SK-N-DZ (cell line): ENCODE data around the gene CCDC85A.

ENCODE experiments used
- DNase-seq: peaks from one replicate; pipeline ENCODE4 v3.0.0-alpha.2; 2015; ENCODE audit warnings: low spot score

Gene CCDC85A

GRCh38 chr2:56297671-56298070, 113.9 kb downstream of the CCDC85A start:
- DNase-seq = no peak

- no peak for DNase-seq
Observed at GRCh38 chr2:56299171-56299691, 115.4 kb downstream of the CCDC85A start.

DNA sequence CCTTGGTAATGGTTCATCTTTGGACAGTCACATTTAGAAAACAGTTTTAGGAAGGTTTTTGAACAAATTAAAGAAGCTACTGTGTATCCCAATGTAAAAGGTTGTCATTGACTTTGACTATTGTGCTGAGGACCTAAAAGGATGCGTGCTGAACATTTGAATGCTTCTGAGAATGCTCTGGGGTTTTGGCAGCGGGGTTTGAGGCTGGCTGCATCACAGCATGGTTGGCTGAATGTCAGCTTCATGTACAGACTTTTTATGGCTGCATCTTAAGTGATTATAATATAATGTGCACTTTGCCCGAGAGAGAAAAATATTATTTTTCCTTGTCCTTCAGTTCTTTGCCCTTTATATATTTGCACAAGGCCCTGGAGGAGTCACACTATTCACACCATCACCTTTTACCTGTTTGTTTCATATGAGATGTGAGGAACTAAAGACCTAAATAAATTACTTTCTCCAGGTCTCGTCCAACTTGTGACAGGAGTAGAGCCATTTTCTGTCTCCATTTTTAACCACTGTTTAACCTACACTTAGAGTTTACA, 125.9 kb downstream of the CCDC85A start:
- DNase-seq = no peak

GRCh38 chr2:56313500-56313921, 129.7 kb downstream of the CCDC85A start:
- no peak for DNase-seq

DNA sequence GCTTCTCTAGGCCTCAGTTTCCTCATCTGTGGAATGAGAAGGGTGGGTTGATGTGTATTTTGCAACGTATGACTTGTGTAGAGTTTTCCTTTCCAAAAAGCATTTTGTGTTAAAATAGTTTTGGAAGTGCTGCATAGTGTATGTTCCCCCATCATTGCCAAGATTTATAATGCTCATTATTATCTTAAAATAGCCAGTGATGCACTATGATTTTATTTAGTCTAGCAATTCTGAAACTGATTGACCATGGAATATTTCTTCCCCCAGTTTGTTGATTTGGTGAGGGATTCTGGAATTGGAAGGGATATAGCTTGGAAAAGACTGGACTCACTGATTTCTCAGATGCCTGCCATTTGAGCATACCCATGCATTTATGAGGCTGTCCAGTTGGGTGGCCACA, 130.6 kb downstream of the CCDC85A start:
- DNase-seq = no peak

- no peak for DNase-seq
Observed at GRCh38 chr2:56314796-56315195, 131.0 kb downstream of the CCDC85A start.

DNA sequence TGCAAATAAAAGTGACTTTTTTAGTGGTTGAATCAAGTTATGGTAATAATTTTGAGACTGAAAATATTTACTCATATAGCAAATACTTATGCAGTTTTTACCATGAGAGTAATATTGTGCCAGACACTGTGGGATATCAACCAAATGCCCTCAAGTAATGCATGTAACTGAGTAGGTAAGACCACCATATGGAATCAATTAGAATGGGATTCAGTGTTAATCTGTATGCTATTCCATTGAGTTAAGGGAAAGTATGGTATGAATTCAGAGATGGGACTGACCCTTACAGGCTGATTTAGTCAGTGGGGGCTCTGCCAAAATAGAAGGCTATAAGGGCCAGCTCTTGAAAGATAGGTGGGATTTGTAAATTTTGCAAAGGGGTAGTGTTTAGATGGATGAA, 131.6 kb downstream of the CCDC85A start:
- no peak for DNase-seq

- DNase-seq = no peak
Observed at GRCh38 chr2:56316011-56316410, 132.2 kb downstream of the CCDC85A start.

DNA sequence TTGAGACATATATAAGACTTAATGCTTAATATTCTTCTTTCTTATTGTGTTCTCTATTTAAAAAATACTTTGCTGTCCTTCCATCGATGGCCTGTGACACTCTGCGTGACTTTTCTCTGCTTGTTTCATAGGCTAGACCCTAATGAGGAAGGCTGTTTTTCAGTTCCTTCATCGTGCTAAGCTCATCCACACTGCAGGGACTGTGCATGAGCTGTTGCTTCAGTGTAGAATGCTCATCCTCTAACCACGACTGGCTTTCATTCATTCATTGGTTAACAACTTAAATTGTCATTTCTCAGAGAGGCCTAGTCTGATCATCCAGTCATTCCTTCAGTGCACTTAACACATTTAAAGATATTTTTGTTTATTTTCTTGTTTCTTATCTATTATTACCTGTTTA, 134.4 kb downstream of the CCDC85A start:
- no peak for DNase-seq

DNA sequence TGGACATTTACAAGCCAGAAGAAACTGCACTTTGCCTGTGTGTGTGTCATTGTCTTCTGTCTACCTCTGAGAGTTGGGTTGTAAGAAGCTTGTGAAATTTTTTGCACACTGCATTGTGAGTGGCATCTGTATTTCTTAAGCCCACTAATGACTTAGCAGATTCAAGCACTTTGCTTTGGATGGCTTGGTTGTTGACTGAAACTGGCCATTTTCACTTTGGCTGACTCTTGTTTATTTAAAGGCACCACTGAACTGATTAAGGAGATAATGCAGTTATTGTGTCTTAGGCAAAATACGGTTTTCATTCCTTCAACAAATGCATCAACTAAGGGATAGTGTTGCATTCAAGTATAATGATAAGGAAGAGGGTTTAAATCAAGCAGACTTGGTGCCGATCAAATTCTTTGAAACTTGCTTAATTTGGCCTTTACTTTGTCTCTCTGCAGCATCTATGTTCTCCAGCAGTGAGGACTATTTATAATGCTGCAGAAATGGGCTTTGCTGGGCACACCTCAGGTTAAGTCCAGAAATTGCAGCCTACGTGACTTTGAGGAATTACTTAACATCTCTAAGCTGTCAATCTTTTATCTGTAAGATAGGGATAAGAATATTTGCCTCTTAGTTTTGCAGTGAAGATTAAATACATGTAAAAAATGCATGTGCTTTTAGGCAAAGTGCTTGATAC, 142.0 kb downstream of the CCDC85A start:
- no peak for DNase-seq

DNA sequence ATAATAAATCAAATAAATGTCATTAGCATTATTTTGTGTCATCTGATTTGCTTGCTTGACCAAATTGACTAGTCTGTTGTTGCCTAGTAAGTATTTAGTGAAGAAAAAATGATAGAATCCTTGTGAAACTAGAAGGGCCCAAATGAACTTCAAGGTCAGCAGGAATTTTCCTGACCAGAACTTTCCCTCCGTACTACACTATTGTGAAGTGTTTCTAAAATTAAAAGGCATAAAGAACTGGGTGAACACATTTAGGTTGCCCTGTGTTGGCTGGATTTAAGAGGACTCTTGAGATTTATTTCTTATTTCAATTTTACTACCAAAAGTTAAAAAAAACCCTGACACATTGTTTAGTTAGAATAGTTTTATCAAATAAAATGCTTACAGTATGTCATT, 142.6 kb downstream of the CCDC85A start:
- no peak for DNase-seq

- no peak for DNase-seq
Observed at GRCh38 chr2:56331810-56332209, 148.0 kb downstream of the CCDC85A start.

DNA sequence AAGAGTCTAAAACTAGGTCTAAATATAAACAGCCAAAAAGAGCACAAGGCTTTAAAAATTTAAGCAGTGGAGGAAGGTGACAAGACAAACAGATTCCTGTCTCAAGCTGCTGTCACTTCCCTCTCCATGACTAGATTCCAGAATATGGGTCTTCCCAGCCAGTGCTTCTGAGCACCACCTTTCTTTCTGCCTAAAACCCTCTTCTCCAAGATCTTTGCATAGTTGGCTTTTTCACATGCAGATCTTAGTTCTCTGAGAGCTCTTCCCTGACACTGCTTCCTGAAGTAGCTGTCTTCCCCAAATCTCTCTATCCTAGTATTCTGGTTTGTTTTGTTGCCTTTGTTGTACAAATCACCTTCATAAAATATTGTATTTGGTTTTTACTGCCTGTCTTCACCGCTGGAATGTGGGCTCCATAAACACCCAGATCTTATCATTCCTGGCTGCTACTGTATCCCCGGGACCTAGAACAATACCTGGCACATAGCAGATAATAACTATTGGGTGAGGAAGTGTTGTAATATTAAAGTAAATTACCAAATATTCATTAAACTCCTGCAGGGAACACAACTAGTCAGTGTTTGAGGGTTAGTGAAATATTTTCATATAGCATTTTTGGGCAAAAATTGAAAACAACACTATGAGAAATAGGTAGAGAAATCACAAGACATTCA, 150.2 kb downstream of the CCDC85A start:
- DNase-seq = no peak

- DNase-seq = no peak
Observed at GRCh38 chr2:56334622-56335021, 150.8 kb downstream of the CCDC85A start.

GRCh38 chr2:56335101-56335500, 151.3 kb downstream of the CCDC85A start:
- DNase-seq = no peak

GRCh38 chr2:56337342-56337741, 153.6 kb downstream of the CCDC85A start:
- no peak for DNase-seq

DNA sequence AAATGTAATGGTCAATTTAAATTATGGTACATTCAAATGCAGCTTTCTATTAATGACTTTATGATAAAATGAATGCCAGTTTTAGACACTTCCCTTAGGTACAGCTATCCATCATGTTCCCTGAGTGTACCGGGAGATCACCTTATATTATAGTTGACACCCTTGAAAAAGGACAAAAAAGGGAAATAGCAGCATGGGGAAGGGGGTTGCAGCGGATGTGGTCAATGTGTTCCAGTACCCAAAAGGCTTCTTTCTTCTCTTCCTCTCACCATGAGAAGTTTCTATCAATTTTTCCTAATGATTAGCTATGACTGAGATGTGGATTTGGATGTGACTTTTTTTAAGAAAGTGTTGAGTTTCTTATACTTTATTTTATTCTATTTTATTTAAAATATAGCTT, 154.4 kb downstream of the CCDC85A start:
- no peak for DNase-seq

- no peak for DNase-seq
Observed at GRCh38 chr2:56344771-56345170, 161.0 kb downstream of the CCDC85A start.

GRCh38 chr2:56347881-56348280, 164.1 kb downstream of the CCDC85A start:
- DNase-seq = no peak

DNA sequence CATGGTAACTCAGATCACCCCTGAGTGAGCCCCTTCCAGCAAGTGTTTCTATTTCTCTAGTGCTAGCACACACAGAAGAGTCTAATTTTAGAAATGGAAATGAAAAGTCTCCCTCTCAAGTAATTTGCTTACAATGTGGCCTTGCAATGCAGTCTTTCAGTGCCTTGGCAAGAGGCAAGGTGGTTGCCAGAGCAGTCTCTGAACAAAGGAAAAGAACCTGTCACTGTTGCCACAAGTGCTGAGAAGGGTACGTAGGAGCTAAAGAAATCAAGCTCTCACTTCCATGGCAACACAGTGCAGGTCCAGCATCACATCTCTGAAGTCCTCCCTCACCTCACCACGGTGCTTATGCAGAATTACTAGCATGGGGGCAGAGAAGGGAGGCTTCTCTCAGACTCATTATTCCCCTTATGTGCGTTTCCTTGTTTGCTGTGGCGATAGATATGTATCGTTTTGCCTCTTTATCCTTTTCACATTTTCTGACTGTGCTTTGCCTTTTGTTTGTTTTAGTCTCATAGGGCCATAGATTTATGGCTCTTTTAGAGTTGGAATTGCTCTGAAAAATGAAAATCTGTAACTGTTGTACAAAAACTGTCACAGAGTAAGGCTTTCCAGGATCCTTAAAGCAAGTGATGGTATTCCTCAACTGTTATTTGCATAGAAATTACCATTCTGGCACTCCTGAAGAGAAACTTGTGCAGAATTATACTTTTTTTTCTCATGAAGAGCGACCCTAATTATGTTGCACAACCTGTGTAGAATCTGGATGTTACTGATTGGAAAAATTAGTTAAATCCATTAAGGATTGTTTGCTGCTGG, 164.8 kb downstream of the CCDC85A start:
- DNase-seq = no peak

GRCh38 chr2:56357655-56358295, 174.0 kb downstream of the CCDC85A start:
- no peak for DNase-seq

GRCh38 chr2:56361844-56362243, 178.1 kb downstream of the CCDC85A start:
- no peak for DNase-seq
